Caco-2 (cell line): ENCODE data around the gene ZAP70. TPM values are rescaled to one million over a fixed set of nuclear protein-coding genes. Genes with fewer than 3 reads are reported as not detected.

Experiments
- BruUV-seq: library from RNA; stranded (reverse); fragments of 400-500 nt; replicated peaks from 2 replicates; lab custom pipeline; 2021; lab: Mats Ljungman, UMichigan
- CTCF ChIA-PET: fragments of 300-600 bp; sonication (Branson Sonifier 250); formaldehyde crosslinking; loops from one replicate; lab custom pipeline; 2022; ENCODE audit warnings: antibody characterized with exemption; lab: Charles Lee
- POLR2A ChIA-PET: fragments of 300-600 bp; sonication (Branson Sonifier 250); formaldehyde crosslinking; loops from one replicate; lab custom pipeline; 2022; ENCODE audit warnings: antibody characterized with exemption; lab: Charles Lee
- DNase-seq, 2 experiments: peaks; one replicate each; pipeline versions ENCODE4 v3.0.0 to v3.0.0-alpha.2; 2020 to 2022
- H3K27me3 ChIP-seq: replicated peaks from 2 replicates; pipeline ENCODE4 v1.6.0; 2011; ENCODE audit warnings: low read length; ENCODE audit not compliant: control insufficient read depth, insufficient read depth
- H3K36me3 ChIP-seq: 2 replicates; pipeline ENCODE4 v1.5.1; 2011; ENCODE audit warnings: low read length; ENCODE audit not compliant: control insufficient read depth, insufficient read depth
- H3K4me1 ChIP-seq: fragments of 250-450 bp; sonication (Bioruptor Pico); 2 replicates; pipeline ENCODE4 v1.5.1; 2020; ENCODE audit warnings: mild to moderate bottlenecking
- H3K4me3 ChIP-seq: 2 replicates; pipeline ENCODE4 v1.5.1; 2011; ENCODE audit warnings: low read depth, mild to moderate bottlenecking, control low read depth, low read length
- H3K9me3 ChIP-seq: fragments of 250-450 bp; sonication (Bioruptor Pico); 2 replicates; pipeline ENCODE4 v1.5.1; 2020; ENCODE audit warnings: mild to moderate bottlenecking, moderate library complexity
- H3K27ac Mint-ChIP-seq: one replicate; pipeline ENCODE4 v1.8.0; 2022; ENCODE audit warnings: mixed read lengths; ENCODE audit not compliant: unreplicated experiment
- H3K27me3 Mint-ChIP-seq: one replicate; pipeline ENCODE4 v1.8.0; 2022; ENCODE audit warnings: mixed read lengths; ENCODE audit not compliant: insufficient read depth, unreplicated experiment
- H3K36me3 Mint-ChIP-seq: one replicate; pipeline ENCODE4 v1.8.0; 2022; ENCODE audit warnings: mild to moderate bottlenecking, mixed read lengths; ENCODE audit not compliant: insufficient read depth, unreplicated experiment
- H3K4me1 Mint-ChIP-seq: one replicate; pipeline ENCODE4 v1.8.0; 2022; ENCODE audit warnings: low read depth, mixed read lengths; ENCODE audit not compliant: unreplicated experiment
- H3K4me3 Mint-ChIP-seq: one replicate; pipeline ENCODE4 v1.8.0; 2022; ENCODE audit warnings: mild to moderate bottlenecking, moderate library complexity, mixed read lengths; ENCODE audit not compliant: unreplicated experiment
- H3K9me3 Mint-ChIP-seq: one replicate; pipeline ENCODE4 v1.8.0; 2022; ENCODE audit warnings: mixed read lengths; ENCODE audit not compliant: unreplicated experiment
- CTCF ChIP-seq, 2 experiments: fragments of 200-600 bp in 1 of 2; IDR thresholded peaks; 1 replicate in 1 of 2; 2 replicates in 1 of 2; pipeline versions ENCODE4 v1.5.1 to v1.8.0; 2011 to 2022; ENCODE audit warnings: antibody characterized with exemption in 1 of 2, control low read depth in 1 of 2, inconsistent platforms in 1 of 2, low read depth in 1 of 2, low read length in 1 of 2, mild to moderate bottlenecking in 1 of 2, moderate library complexity in 1 of 2; ENCODE audit not compliant: insufficient read depth in 1 of 2, severe bottlenecking in 1 of 2, unreplicated experiment in 1 of 2
- intact Hi-C: fragments of 100-400 bp; cut with micrococcal nuclease; formaldehyde crosslinking; loops from one replicate; pipeline ENCODE4 v1.10.0; 2022; ENCODE audit not compliant: unreplicated experiment
- total RNA-seq: library from RNA; stranded (reverse); gene quantifications from 2 replicates; pipeline ENCODE4 v1.2.3, GENCODE V29; 2022

The ZAP70 gene
- total RNA-seq, 1 experiment from 2014 or later: 0.82 TPM

- Mint-ChIP-seq H3K4me3 (no peak overlapping the region), H3K4me1 (no peaks in the 10 kb centered on the region), H3K27ac (no peak overlapping the region), H3K9me3 (no peaks in the 10 kb centered on the region), H3K27me3 (no peaks in the 10 kb centered on the region), H3K36me3 (peaks cover 11% of the 10 kb centered on the region)
- POLR2A ChIA-PET: no interaction called here
- H3K36me3 ChIP-seq: no peaks in the 10 kb centered on the region
- no peaks in the 10 kb centered on the region for H3K27me3 ChIP-seq
- BruUV-seq: no TSS peak
- no peaks in the 10 kb centered on the region for H3K9me3 ChIP-seq
- no peak for TF ChIP-seq CTCF (IDR thresholded peaks at IDR 0.05; ENCODE audit: insufficient read depth in 1 of 2, low read depth in 1 of 2, low read length in 1 of 2, severe bottlenecking in 1 of 2, unreplicated experiment in 1 of 2)
- CTCF ChIA-PET: interaction anchor here (0.6 kb wide), 1 partner anchor 78 kb away, joined by 3 read pairs; no protein-coding TSS in a partner anchor
- DNase-seq: peak in 1 of 2 experiments; percentile 25
- H3K4me1 ChIP-seq: no peaks in the 10 kb centered on the region
- no peak overlapping the region for H3K4me3 ChIP-seq
- intact Hi-C loops: no loop called here
These were observed 25.0 kb downstream of the ZAP70 start for GRCh38 chr2:97738179-97739019.

- DNase-seq: peak in 1 of 2 experiments; percentile 26
- Mint-ChIP-seq H3K36me3 (peaks cover 18% of the 10 kb centered on the region), H3K27ac (no peak overlapping the region), H3K4me3 (no peak overlapping the region), H3K9me3 (no peaks in the 10 kb centered on the region), H3K27me3 (no peaks in the 10 kb centered on the region), H3K4me1 (no peaks in the 10 kb centered on the region)
- ChIA-PET POLR2A (no interaction called here), CTCF (interaction anchor here (0.6 kb wide), 2 partner anchors 79 to 444 kb away, joined by 3 to 4 read pairs; no protein-coding TSS in a partner anchor)
- no peaks in the 10 kb centered on the region for H3K27me3 ChIP-seq
- no TSS peak for BruUV-seq
- no peak overlapping the region for H3K4me3 ChIP-seq
- no peaks in the 10 kb centered on the region for H3K9me3 ChIP-seq
- no peaks in the 10 kb centered on the region for H3K4me1 ChIP-seq
- intact Hi-C loops: no loop called here
- no peaks in the 10 kb centered on the region for H3K36me3 ChIP-seq
- no peak for TF ChIP-seq CTCF (IDR thresholded peaks at IDR 0.05; ENCODE audit: insufficient read depth in 1 of 2, low read depth in 1 of 2, low read length in 1 of 2, severe bottlenecking in 1 of 2, unreplicated experiment in 1 of 2)
These were observed 25.9 kb downstream of the ZAP70 start for GRCh38 chr2:97739020-97739892.

- no TSS peak for BruUV-seq
- H3K4me1 Mint-ChIP-seq: no peaks in the 10 kb centered on the region
- no peaks in the 10 kb centered on the region for H3K36me3 ChIP-seq
- H3K27ac Mint-ChIP-seq: no peak overlapping the region
- no peaks in the 10 kb centered on the region for H3K9me3 Mint-ChIP-seq
- peak in 1 of 2 experiments; percentile 21 for DNase-seq
- no peaks in the 10 kb centered on the region for H3K27me3 Mint-ChIP-seq
- ChIA-PET CTCF (interaction anchor here (1.5 kb wide), 1 partner anchor 40 kb away, joined by 6 read pairs; no protein-coding TSS in a partner anchor), POLR2A (no interaction called here)
- no peaks in the 10 kb centered on the region for H3K9me3 ChIP-seq
- peaks cover 18% of the 10 kb centered on the region for H3K36me3 Mint-ChIP-seq
- H3K4me1 ChIP-seq: no peaks in the 10 kb centered on the region
- no peak overlapping the region for H3K4me3 Mint-ChIP-seq
- intact Hi-C loops: no loop called here
- H3K4me3 ChIP-seq: no peak overlapping the region
- H3K27me3 ChIP-seq: no peaks in the 10 kb centered on the region
- no peak for TF ChIP-seq CTCF (IDR thresholded peaks at IDR 0.05; ENCODE audit: insufficient read depth in 1 of 2, low read depth in 1 of 2, low read length in 1 of 2, severe bottlenecking in 1 of 2, unreplicated experiment in 1 of 2)
These were observed 26.5 kb downstream of the ZAP70 start for GRCh38 chr2:97739893-97740245.
